GM21367 (cell line): Measurements from ENCODE around the gene TCEANC2.

Experiments
- ATAC-seq: cut with Tn5 transposase; IDR thresholded peaks from one replicate; pipeline ENCODE4 v1.9.1; 2021; ENCODE audit not compliant: unreplicated experiment

The TCEANC2 gene

GRCh38 chr1:54110996-54111395 lies 57.6 kb downstream of the TCEANC2 start:
- ATAC-seq: no peak

GRCh38 chr1:54111624-54112023 lies 58.2 kb downstream of the TCEANC2 start:
- ATAC-seq: no peak

- ATAC-seq: no peak
Measured at GRCh38 chr1:54112027-54112426, 58.6 kb downstream of the TCEANC2 start.

GRCh38 chr1:54112705-54113368 lies 59.4 kb downstream of the TCEANC2 start:
- ATAC-seq: no peak

- no peak for ATAC-seq
Measured at GRCh38 chr1:54114001-54114400, 60.6 kb downstream of the TCEANC2 start.

GRCh38 chr1:54114955-54115354 lies 61.5 kb downstream of the TCEANC2 start:
- no peak for ATAC-seq

- no peak for ATAC-seq
Measured at GRCh38 chr1:54115520-54115919, 62.1 kb downstream of the TCEANC2 start.

- no peak for ATAC-seq
Measured at GRCh38 chr1:54117815-54118563, 64.6 kb downstream of the TCEANC2 start.

- ATAC-seq: no peak
Measured at GRCh38 chr1:54118704-54119103, 65.3 kb downstream of the TCEANC2 start.

GRCh38 chr1:54120018-54120697 lies 66.8 kb downstream of the TCEANC2 start:
- no peak for ATAC-seq

GRCh38 chr1:54120698-54121481 lies 67.5 kb downstream of the TCEANC2 start:
- ATAC-seq: no peak

GRCh38 chr1:54121482-54122134 lies 68.2 kb downstream of the TCEANC2 start:
- ATAC-seq: no peak

GRCh38 chr1:54122135-54122751 lies 68.8 kb downstream of the TCEANC2 start:
- ATAC-seq: no peak

GRCh38 chr1:54122992-54123391 lies 69.6 kb downstream of the TCEANC2 start:
- no peak for ATAC-seq

- no peak for ATAC-seq
Measured at GRCh38 chr1:54124472-54124871, 71.1 kb downstream of the TCEANC2 start.

GRCh38 chr1:54124906-54125305 lies 71.5 kb downstream of the TCEANC2 start:
- no peak for ATAC-seq

- ATAC-seq: no peak
Measured at GRCh38 chr1:54125386-54126070, 72.1 kb downstream of the TCEANC2 start.

GRCh38 chr1:54126271-54126815 lies 72.9 kb downstream of the TCEANC2 start:
- ATAC-seq: no peak

- no peak for ATAC-seq
Measured at GRCh38 chr1:54127594-54128300, 74.3 kb downstream of the TCEANC2 start.
